WERI-Rb-1 (cell line): ENCODE data around the gene SFMBT1.

ENCODE experiments used
- DNase-seq: peaks from one replicate; pipeline ENCODE4 v3.0.0-alpha.2; 2020
- H3K27ac ChIP-seq: fragments of 250-450 bp; sonication (Bioruptor Pico); 2 replicates; pipeline ENCODE4 v1.5.1; 2020; ENCODE audit warnings: mild to moderate bottlenecking, moderate library complexity
- H3K27me3 ChIP-seq: fragments of 250-450 bp; sonication (Bioruptor Pico); 2 replicates; pipeline ENCODE4 v1.5.1; 2021; ENCODE audit warnings: mild to moderate bottlenecking, low read depth, moderate library complexity; ENCODE audit not compliant: insufficient read depth, severe bottlenecking
- H3K36me3 ChIP-seq: fragments of 250-450 bp; sonication (Bioruptor Pico); 2 replicates; pipeline ENCODE4 v1.5.1; 2020; ENCODE audit warnings: mild to moderate bottlenecking, moderate library complexity
- H3K4me3 ChIP-seq: 2 replicates; pipeline ENCODE4 v1.5.1; 2011; ENCODE audit warnings: low read depth, mild to moderate bottlenecking, control low read depth, low read length
- H3K9me3 ChIP-seq: fragments of 250-450 bp; sonication (Bioruptor Pico); 2 replicates; pipeline ENCODE4 v1.5.1; 2021; ENCODE audit warnings: mild to moderate bottlenecking, moderate library complexity; ENCODE audit not compliant: severe bottlenecking
- TF ChIP-seq, protein P1 (sequence below): IDR thresholded peaks from 2 replicates; pipeline ENCODE4 v1.5.1; 2011; ENCODE audit warnings: low read depth, mild to moderate bottlenecking, control low read depth, inconsistent platforms, low read length

SFMBT1 gene

DNA sequence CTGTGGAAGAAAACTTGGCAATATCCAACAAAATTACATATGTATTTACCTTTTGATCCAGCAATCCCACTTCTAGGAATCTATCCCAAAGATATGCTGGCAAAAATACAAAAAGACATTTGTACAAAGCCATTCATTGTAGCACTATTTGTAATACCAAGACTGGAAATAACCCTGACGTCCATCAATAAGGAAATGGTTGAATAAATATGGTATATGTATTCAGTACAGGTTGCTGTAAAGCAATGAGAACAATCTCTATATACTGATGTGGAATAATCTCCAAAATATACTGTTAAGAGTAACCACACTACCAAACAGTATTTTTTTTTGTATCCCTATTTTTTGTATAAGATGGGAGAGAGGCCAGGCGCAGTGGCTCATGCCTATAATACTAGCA lies 83.7 kb downstream of the SFMBT1 start:
- Histone ChIP-seq H3K36me3 (0 out of 2 replicates have a peak, but pooled peaks cover 2% of the 10 kb centered on the region), H3K9me3 (no peaks in the 10 kb centered on the region), H3K27me3 (no peaks in the 10 kb centered on the region), H3K4me3 (no peak overlapping the region), H3K27ac (no peak overlapping the region)
- TF ChIP-seq, protein P1, sequence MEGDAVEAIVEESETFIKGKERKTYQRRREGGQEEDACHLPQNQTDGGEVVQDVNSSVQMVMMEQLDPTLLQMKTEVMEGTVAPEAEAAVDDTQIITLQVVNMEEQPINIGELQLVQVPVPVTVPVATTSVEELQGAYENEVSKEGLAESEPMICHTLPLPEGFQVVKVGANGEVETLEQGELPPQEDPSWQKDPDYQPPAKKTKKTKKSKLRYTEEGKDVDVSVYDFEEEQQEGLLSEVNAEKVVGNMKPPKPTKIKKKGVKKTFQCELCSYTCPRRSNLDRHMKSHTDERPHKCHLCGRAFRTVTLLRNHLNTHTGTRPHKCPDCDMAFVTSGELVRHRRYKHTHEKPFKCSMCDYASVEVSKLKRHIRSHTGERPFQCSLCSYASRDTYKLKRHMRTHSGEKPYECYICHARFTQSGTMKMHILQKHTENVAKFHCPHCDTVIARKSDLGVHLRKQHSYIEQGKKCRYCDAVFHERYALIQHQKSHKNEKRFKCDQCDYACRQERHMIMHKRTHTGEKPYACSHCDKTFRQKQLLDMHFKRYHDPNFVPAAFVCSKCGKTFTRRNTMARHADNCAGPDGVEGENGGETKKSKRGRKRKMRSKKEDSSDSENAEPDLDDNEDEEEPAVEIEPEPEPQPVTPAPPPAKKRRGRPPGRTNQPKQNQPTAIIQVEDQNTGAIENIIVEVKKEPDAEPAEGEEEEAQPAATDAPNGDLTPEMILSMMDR = no peak
- DNase-seq = no peak

DNA sequence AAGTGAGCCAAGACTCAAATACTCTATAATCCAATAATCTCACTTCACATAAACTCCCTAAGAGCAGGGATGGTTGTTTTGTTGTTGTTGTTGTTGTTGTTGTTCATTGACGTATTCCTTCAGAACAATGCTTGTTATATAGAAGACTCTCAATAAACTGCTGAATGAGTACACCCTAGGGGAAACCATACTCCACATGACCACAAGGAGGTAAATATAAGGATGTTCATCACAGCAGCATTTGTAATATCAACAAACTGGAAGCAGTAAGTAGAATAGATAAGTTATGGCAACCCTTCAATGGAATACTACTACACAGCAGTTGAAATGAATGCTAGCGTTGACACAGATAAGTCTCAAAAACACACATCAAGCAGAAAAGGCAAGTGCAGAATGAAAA lies 86.1 kb downstream of the SFMBT1 start:
- Histone ChIP-seq H3K27me3 (no peaks in the 10 kb centered on the region), H3K9me3 (no peaks in the 10 kb centered on the region), H3K4me3 (no peak overlapping the region), H3K36me3 (0 out of 2 replicates have a peak, but pooled peaks cover 2% of the 10 kb centered on the region), H3K27ac (no peak overlapping the region)
- no peak for DNase-seq
- TF ChIP-seq, protein P1 = no peak

DNA sequence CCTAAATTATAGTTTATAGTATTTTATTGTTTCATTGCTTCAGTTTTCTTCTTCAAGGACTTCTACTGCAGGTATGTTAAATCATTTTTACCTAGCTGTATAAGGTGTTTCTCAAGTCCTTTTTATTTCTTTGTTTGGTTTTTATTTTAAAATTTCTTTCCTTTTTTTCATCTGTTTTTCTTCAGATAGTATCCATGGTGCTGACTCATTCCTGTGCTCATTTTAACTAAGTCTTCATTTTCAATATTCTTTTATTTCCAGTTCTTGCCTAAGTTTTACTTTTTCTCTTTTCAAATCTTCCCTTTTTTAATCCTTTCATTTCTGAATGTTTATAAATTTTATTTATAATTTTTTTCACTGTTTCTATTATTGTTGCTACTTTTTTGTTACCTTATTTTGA lies 106.3 kb downstream of the SFMBT1 start:
- no peaks in the 10 kb centered on the region for H3K27me3 ChIP-seq
- H3K36me3 ChIP-seq = no peaks in the 10 kb centered on the region; the same call in none of the 2 replicates
- TF ChIP-seq, protein P1 = no peak

DNA sequence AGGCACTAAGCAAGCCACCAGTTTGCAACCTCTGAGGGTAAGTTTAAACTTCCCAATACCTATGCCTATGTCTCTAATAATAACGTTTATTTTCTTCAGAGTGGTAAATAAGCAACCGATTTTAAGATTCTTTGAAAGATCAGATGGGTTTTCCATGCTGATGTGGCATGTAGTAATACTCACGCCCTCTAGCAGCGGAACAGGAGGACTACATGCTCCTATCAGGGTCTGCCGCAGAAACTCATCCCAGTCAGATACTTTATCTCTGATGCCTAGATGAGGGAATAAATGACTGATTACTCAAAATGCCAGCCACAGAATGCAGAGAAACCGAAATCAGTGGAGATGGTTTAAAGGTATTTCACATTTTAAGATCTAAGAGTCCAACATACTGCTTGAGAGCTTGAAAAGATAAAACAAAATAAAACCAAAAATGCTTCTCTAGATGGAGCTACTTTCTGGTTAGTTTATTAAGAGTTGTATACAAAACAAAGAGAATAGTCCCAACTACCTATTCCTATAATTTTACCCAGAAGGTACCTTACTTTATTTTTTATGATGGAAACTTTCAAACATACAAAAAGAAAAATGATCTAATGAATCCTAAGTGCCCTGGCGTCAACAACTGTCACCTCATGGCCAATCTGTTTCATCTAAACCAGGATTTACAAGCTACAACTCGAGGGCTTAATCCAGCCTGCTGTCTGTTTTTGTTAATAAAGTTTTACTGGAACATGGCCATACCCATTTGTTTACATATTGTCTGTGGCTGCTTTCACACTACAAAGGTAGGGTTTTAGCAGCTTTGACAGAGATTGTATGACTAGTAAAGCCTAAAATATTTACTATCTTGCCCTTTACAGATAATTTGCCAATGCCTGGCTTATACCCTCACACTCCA lies 111.0 kb downstream of the SFMBT1 start:
- H3K27ac ChIP-seq = no peak overlapping the region
- TF ChIP-seq, protein P1 = peak; percentile 76
- H3K36me3 ChIP-seq = peaks cover 17% of the 10 kb centered on the region
- H3K27me3 ChIP-seq = no peaks in the 10 kb centered on the region
- no peak overlapping the region for H3K4me3 ChIP-seq
- no peaks in the 10 kb centered on the region for H3K9me3 ChIP-seq
- DNase-seq = peak; percentile 58

More for the DNA sequence above, 106.3 kb downstream of the SFMBT1 start:
- no peaks in the 10 kb centered on the region for H3K9me3 ChIP-seq
- no peak for DNase-seq
- H3K27ac ChIP-seq = no peak overlapping the region
- H3K4me3 ChIP-seq = no peak overlapping the region

DNA sequence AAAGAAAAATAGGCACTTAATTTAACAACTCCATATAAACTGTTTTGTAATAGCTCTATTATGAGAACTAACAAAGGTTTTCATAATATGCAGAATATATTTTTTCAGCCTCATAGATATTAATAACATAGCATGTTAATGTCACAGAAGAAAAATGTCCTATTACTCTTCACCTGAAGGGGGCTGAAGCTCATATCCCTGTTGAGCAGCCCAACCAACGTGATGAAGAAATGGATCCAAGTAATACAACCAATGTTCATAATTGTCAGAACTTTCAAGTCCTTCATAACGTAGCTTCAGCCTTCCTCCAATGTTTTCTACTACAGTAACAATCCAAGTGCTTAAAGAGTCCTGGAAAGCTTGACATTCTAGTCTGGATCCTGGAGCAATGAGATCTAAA lies 114.0 kb downstream of the SFMBT1 start:
- no peak for DNase-seq
- Histone ChIP-seq H3K36me3 (peaks cover 26% of the 10 kb centered on the region), H3K27ac (no peak overlapping the region), H3K4me3 (no peak overlapping the region), H3K9me3 (no peaks in the 10 kb centered on the region), H3K27me3 (no peaks in the 10 kb centered on the region)
- TF ChIP-seq, protein P1 = no peak
